ENCODE results near the gene PDE6D.

PDE6D gene

DNA sequence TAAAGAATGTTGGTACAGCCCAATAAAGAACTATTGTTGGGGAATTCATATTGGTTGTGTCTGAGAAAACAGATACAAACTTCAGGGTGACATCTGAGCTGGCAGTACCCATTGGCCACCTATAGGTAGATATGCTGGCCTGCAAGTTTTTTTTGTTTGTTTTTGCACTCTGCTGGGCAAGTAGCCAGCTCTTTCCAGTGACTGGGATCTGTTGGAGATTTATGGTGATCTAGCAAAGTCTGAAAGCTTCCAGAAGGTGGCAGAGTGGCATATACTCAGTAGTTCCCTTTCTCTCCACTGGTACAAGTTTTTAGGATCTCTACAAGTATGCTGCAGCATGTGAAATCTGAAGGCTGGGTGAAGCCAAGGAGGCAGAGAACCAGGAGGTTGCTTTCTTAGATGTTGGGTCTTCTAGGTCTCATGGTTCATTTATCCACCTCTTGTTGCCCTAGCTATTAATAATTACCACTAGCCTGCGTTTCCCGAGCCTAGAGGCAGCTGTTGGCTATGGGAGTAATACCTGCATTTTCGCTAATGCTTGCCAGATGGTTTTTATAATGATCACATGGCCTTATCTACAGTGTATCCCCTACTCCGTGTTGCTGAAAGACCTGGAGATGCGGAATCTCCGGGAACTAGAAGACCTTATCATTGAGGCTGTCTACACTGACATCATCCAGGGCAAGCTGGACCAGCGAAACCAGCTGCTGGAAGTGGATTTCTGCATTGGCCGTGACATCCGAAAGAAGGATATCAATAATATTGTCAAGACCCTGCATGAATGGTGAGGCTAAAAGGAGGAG lies 14.6 kb upstream of the PDE6D start:
- CTCF ChIA-PET = interaction anchor here (0.6 to 2.0 kb wide), 3 partner anchors 10 to 530 kb away, joined by 3 to 8 read pairs (median 4); partner anchors contain the start of gene COPS7B
- POLR2A ChIA-PET = interaction anchor here (1.4 to 1.5 kb wide), 2 partner anchors 10 to 87 kb away, joined by 4 to 6 read pairs; partner anchors contain the start of genes COPS7B and PTMA
- TF ChIP-seq, protein P1, sequence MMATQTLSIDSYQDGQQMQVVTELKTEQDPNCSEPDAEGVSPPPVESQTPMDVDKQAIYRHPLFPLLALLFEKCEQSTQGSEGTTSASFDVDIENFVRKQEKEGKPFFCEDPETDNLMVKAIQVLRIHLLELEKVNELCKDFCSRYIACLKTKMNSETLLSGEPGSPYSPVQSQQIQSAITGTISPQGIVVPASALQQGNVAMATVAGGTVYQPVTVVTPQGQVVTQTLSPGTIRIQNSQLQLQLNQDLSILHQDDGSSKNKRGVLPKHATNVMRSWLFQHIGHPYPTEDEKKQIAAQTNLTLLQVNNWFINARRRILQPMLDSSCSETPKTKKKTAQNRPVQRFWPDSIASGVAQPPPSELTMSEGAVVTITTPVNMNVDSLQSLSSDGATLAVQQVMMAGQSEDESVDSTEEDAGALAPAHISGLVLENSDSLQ (IDR thresholded peaks at IDR 0.05) = peak; percentile 79
- no peak for TF ChIP-seq BHLHE40 (IDR thresholded peaks at IDR 0.05; ENCODE audit: borderline replicate concordance)
- peak; percentile 34 for DNase-seq (ENCODE audit: extremely low spot score)

DNA sequence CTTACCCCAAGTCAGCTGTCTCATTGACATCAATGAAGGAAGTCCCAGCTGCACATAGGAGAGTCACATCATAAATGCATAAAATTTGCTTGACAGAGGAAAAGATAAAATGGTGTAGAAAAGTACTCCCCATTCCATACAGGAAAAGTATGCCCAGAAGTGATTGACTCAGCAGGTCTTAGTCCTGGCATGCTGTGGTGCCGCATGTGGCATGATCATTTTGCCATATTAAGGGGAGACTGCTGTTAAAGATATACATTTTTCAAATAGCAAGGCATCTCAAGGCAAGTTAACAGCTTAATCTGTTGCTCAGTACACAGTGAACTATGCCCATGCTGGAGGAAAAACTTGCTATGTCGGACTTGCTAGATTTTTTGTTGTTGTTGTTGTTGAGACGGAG lies 13.3 kb upstream of the PDE6D start:
- no peak for DNase-seq (ENCODE audit: extremely low spot score)
- no peak for TF ChIP-seq FOXK2 (IDR thresholded peaks at IDR 0.05)
- TF ChIP-seq SUZ12 (IDR thresholded peaks at IDR 0.05) = no peak
- TF ChIP-seq L3MBTL2 (conservative IDR thresholded peaks at IDR 0.05) = no peak
- no peak for TF ChIP-seq FOXM1 (IDR thresholded peaks at IDR 0.05; ENCODE audit: borderline replicate concordance)
- TF ChIP-seq, protein P1 (IDR thresholded peaks at IDR 0.05) = no peak
- no peak for TF ChIP-seq TARDBP (IDR thresholded peaks at IDR 0.05)
- TF ChIP-seq ZNF384 (IDR thresholded peaks at IDR 0.05) = no peak
- TF ChIP-seq NFRKB (IDR thresholded peaks at IDR 0.05) = no peak
- no peak for TF ChIP-seq ELF4 (IDR thresholded peaks at IDR 0.05)
- no peak for TF ChIP-seq LEF1 (IDR thresholded peaks at IDR 0.05; ENCODE audit: borderline replicate concordance)
- no peak for TF ChIP-seq CTBP1 (IDR thresholded peaks at IDR 0.05; ENCODE audit: borderline replicate concordance)
- TF ChIP-seq SP1 (IDR thresholded peaks at IDR 0.05) = no peak
- TF ChIP-seq FOXA1 (IDR thresholded peaks at IDR 0.05) = no peak
- TF ChIP-seq HDGF (IDR thresholded peaks at IDR 0.05; ENCODE audit: borderline replicate concordance) = no peak
- ChIA-PET CTCF (interaction anchor here (2.0 kb wide), 1 partner anchor 9 kb away, joined by 8 read pairs; the partner anchor contains the start of gene COPS7B), POLR2A (no interaction called here)

DNA sequence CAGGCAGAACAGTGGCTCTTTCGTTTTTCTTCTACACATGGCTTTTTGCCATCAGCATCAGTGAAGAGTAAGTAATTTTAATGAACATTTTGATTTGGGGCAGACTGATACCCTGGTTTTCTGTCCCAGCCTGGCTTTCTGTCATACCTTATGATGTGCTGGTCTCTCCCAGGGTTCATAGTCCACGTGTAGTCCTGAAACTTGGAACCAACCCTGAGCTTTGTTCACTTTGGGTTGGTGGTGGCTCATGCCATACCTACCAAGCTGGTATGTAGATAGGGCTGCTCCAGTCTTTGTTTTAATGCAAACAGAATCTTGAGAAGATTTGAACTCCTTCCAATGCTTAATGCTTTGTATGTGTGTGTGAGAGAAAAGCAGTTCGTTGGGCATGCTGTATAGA lies 10.0 kb upstream of the PDE6D start:
- ChIA-PET POLR2A (no interaction called here), CTCF (no interaction called here)
- no peak for DNase-seq (ENCODE audit: extremely low spot score)
- TF ChIP-seq FOXA1 (IDR thresholded peaks at IDR 0.05) = no peak

DNA sequence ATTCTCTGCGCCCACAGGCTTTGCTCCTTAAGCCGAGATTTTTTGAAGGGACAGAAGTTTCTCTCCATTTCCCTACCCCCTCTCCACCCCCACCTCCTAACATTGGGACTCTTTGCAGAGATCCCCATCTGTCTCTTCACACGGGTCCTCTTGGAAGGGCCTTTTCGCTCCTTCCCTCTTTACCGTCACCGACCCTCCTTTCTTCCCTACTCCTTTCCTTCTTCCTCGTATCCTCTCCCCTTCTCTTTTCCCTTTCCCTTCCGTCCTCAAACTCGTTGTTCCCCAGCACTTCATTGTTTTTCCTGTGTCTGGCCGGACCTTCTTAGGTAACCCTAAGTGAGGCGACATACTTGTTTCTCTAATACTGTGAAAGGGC lies 5.8 kb upstream of the PDE6D start:
- no peak for DNase-seq (ENCODE audit: extremely low spot score)
- TF ChIP-seq BHLHE40 (IDR thresholded peaks at IDR 0.05; ENCODE audit: borderline replicate concordance) (no peak), FOXK2 (IDR thresholded peaks at IDR 0.05) (no peak), ELF4 (IDR thresholded peaks at IDR 0.05) (no peak), FOXM1 (IDR thresholded peaks at IDR 0.05; ENCODE audit: borderline replicate concordance) (no peak), FOXA1 (IDR thresholded peaks at IDR 0.05) (no peak), SP1 (IDR thresholded peaks at IDR 0.05) (no peak), HDGF (IDR thresholded peaks at IDR 0.05; ENCODE audit: borderline replicate concordance) (no peak), CTBP1 (IDR thresholded peaks at IDR 0.05; ENCODE audit: borderline replicate concordance) (no peak), LEF1 (IDR thresholded peaks at IDR 0.05; ENCODE audit: borderline replicate concordance) (no peak), L3MBTL2 (conservative IDR thresholded peaks at IDR 0.05) (no peak), NFRKB (IDR thresholded peaks at IDR 0.05) (no peak), ZNF384 (IDR thresholded peaks at IDR 0.05) (no peak), TARDBP (IDR thresholded peaks at IDR 0.05) (no peak), ARNT (IDR thresholded peaks at IDR 0.05) (no peak), SUZ12 (IDR thresholded peaks at IDR 0.05) (no peak)
- TF ChIP-seq, protein P1 (IDR thresholded peaks at IDR 0.05) = no peak
- POLR2A ChIA-PET = interaction anchor here (0.8 to 1.4 kb wide), 3 partner anchors 9 to 79 kb away, joined by 3 to 6 read pairs (median 3); partner anchors contain the start of gene PTMA
- CTCF ChIA-PET = no interaction called here

DNA sequence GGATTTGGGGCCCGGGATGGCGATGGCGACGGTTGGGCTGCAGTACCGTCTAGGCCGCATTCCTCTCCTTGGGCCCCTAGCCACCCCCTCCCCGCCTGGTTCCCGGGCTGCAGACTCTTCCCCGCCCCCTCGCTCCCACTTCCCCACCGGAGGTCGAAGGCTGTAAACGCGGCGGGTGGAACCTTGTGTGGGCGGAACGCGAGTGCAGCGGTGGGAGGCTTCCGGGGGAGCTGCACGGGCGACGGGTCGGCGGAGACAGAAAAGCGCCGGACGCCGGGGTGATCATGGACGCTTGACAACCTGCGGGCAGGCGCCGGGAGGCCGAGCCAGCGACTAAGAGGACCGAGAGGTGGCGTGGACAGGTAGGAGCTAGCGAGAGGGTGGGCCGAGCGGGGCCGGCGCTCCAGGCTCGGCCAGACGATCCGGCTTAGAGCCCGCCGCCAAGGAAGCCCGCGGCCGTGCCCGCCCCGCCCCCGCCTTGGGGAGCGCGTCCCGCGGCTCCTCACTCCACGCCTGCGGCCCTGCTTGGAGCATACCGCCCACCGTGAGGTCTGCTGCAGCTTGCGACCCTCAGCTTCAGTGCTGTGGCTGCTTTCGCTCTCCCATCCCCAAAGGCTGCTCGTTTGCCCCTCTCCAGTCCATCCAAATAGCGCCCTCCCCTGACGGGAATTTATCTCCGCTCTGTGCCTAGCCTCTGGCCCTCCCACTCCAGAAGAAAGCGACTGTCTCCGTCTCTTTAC lies 5.3 kb upstream of the PDE6D start, which contains the start of gene COPS7B:
Gene COPS7B (plus strand): TSS at position 269 of the 740 bp plus-strand sequence. CDS start 2,126 bp downstream, outside the sequence.
- peak; percentile 72 for DNase-seq (ENCODE audit: extremely low spot score)
- TF ChIP-seq, protein P1 (IDR thresholded peaks at IDR 0.05) = peak; percentile 46; the same call in 1 of the 2 replicates
- TF ChIP-seq TARDBP (IDR thresholded peaks at IDR 0.05) (0 out of 2 replicates have a peak, but pooled peaks have one; percentile 33), ZNF384 (IDR thresholded peaks at IDR 0.05) (no peak), L3MBTL2 (conservative IDR thresholded peaks at IDR 0.05) (peak; percentile 53), BHLHE40 (IDR thresholded peaks at IDR 0.05; ENCODE audit: borderline replicate concordance) (no peak), FOXA1 (IDR thresholded peaks at IDR 0.05) (no peak), NFRKB (IDR thresholded peaks at IDR 0.05) (no peak), SUZ12 (IDR thresholded peaks at IDR 0.05) (no peak), HDGF (IDR thresholded peaks at IDR 0.05; ENCODE audit: borderline replicate concordance) (no peak), ARNT (IDR thresholded peaks at IDR 0.05) (peak; percentile 73), CTBP1 (IDR thresholded peaks at IDR 0.05; ENCODE audit: borderline replicate concordance) (peak; percentile 96), SP1 (IDR thresholded peaks at IDR 0.05) (no peak), FOXK2 (IDR thresholded peaks at IDR 0.05) (no peak), FOXM1 (IDR thresholded peaks at IDR 0.05; ENCODE audit: borderline replicate concordance) (peak; percentile 62; the same call in 1 of the 2 replicates), ELF4 (IDR thresholded peaks at IDR 0.05) (peak; percentile 61), LEF1 (IDR thresholded peaks at IDR 0.05; ENCODE audit: borderline replicate concordance) (no peak; the same call in 1 of the 2 replicates)
- POLR2A ChIA-PET = interaction anchor here (0.8 to 1.4 kb wide), 3 partner anchors 9 to 78 kb away, joined by 3 to 6 read pairs (median 3); partner anchors contain the start of gene PTMA
- CTCF ChIA-PET = interaction anchor here (0.7 to 2.2 kb wide), 4 partner anchors 9 to 72 kb away, joined by 3 to 8 read pairs (median 6); no protein-coding TSS in a partner anchor
